K562 (cell line): ENCODE measurements around the gene PITHD1. TPM values are rescaled to one million over a fixed set of nuclear protein-coding genes. Genes with fewer than 3 reads are reported as not detected.

ENCODE experiments used
- CEBPG ChIP-seq, 3 experiments: fragments of 200-800 bp in 1 of 3; sonication (Bioruptor generic) in 1 of 3; sonication (generic) in 1 of 3; formaldehyde crosslinking in 1 of 3; IDR thresholded peaks in 2 of 3; conservative IDR thresholded peaks in 1 of 3; 2 replicates each; pipeline versions ENCODE4 v1.6.1 to v1.8.0; 2016 to 2022; ENCODE audit warnings: missing compliant biosample characterization in 2 of 3, missing genetic modification characterization in 2 of 3, mild to moderate bottlenecking in 1 of 3, missing genetic modification reagents in 1 of 3
- CTBP1 ChIP-seq: fragments of 450-650 bp; IDR thresholded peaks from 2 replicates; pipeline ENCODE4 v1.6.1; 2016; ENCODE audit warnings: borderline replicate concordance
- DIDO1 ChIP-seq: fragments of 450-650 bp; IDR thresholded peaks from 2 replicates; pipeline ENCODE4 v1.6.1; 2016; ENCODE audit warnings: low read depth, missing biosample characterization, missing genetic modification characterization
- ESRRA ChIP-seq: fragments of 450-650 bp; IDR thresholded peaks from 2 replicates; pipeline ENCODE4 v1.6.1; 2014; ENCODE audit warnings: low read depth, mild to moderate bottlenecking, moderate library complexity, borderline replicate concordance
- MEIS2 ChIP-seq: fragments of 450-650 bp; IDR thresholded peaks from 2 replicates; pipeline ENCODE4 v1.6.1; 2014; ENCODE audit warnings: mild to moderate bottlenecking; ENCODE audit not compliant: partially characterized antibody
- PML ChIP-seq: IDR thresholded peaks from 2 replicates; pipeline ENCODE4 v1.6.1; 2012; ENCODE audit warnings: low read length, inconsistent platforms
- POLR2G ChIP-seq: fragments of 200-400 bp; formaldehyde crosslinking; IDR thresholded peaks from 2 replicates; pipeline ENCODE4 v1.6.1; 2017; ENCODE audit warnings: low read depth, mild to moderate bottlenecking, antibody characterized with exemption, low read length, moderate library complexity
- SMC3 ChIP-seq: conservative IDR thresholded peaks from 2 replicates; pipeline ENCODE4 v1.6.1; 2011; ENCODE audit warnings: low read depth, low read length, improper control_type of control experiment; ENCODE audit not compliant: insufficient read depth
- SPI1 ChIP-seq: IDR thresholded peaks from 2 replicates; pipeline ENCODE4 v1.6.1; 2011; ENCODE audit warnings: low read depth, low read length, control low read depth, borderline replicate concordance
- SUPT5H ChIP-seq: fragments of 450-650 bp; IDR thresholded peaks from 2 replicates; pipeline ENCODE4 v1.6.1; 2016
- TBP ChIP-seq: optimal IDR thresholded peaks from 2 replicates; pipeline ENCODE3; 2011; ENCODE audit warnings: low read depth, low read length, improper control_type of control experiment
- TEAD4 ChIP-seq, 2 experiments: sonication (generic) in 1 of 2; formaldehyde crosslinking in 1 of 2; IDR thresholded peaks; 2 replicates each; pipeline versions ENCODE4 v1.6.1 to v1.8.0; 2012 to 2022; ENCODE audit warnings: borderline replicate concordance in 1 of 2, inconsistent platforms in 1 of 2, low read length in 1 of 2, mild to moderate bottlenecking in 1 of 2, missing genetic modification reagents in 1 of 2
- ZNF12 ChIP-seq: sonication (generic); formaldehyde crosslinking; IDR thresholded peaks from 2 replicates; pipeline ENCODE4 v1.4.0; 2020; ENCODE audit warnings: mild to moderate bottlenecking, missing genetic modification reagents
- polyA plus RNA-seq, 8 experiments: library from polyadenylated mRNA; depleted of rRNA in 4 of 8; stranded (reverse) in 5 of 8; unstranded in 3 of 8; fragments of >200 nt; fragmentation: Nextera tagmentation in 2 of 8; fragmentation: Illumina TruSeq in 1 of 8; extraction: Ambion mirVana in 2 of 8; extraction: Trizol in 1 of 8; gene quantifications; 2 replicates each; pipeline versions ENCODE4 v1.2.1 to v1.2.3, GENCODE V29; 2011 to 2014; ENCODE audit warnings: inconsistent platforms in 1 of 8, missing spikeins in 1 of 8
- total RNA-seq, 7 experiments: library from RNA; depleted of rRNA in 6 of 7; stranded (reverse); fragments of >200 nt in 6 of 7; fragmentation: Illumina TruSeq in 2 of 7; extraction: Trizol in 2 of 7; gene quantifications; 2 replicates each; pipeline versions ENCODE4 v1.2.1 to v1.2.3, GENCODE V29; 2011 to 2021; ENCODE audit warnings: low replicate concordance in 1 of 7
- TF ChIP-seq, protein P1 (sequence below), 2 experiments: fragments of 450-650 bp; conservative IDR thresholded peaks; 2 replicates each; pipeline ENCODE4 v1.6.1; 2017; ENCODE audit warnings: mild to moderate bottlenecking in 2 of 2, moderate library complexity in 2 of 2
- TF ChIP-seq, protein P2 (sequence below): fragments of 200-800 bp; sonication (Bioruptor generic); IDR thresholded peaks from 2 replicates; pipeline ENCODE4 v1.6.1; 2017; ENCODE audit warnings: missing genetic modification characterization, missing compliant biosample characterization
- TF ChIP-seq, protein P3 (sequence below), 2 experiments: IDR thresholded peaks; 2 replicates each; pipeline ENCODE4 v1.6.1; 2011; ENCODE audit warnings: borderline replicate concordance in 1 of 2, control low read depth in 1 of 2, low read depth in 1 of 2, low read length in 1 of 2, mild to moderate bottlenecking in 1 of 2, mixed read lengths in 1 of 2, moderate library complexity in 1 of 2; ENCODE audit not compliant: insufficient read depth in 1 of 2, insufficient read length in 1 of 2, poor library complexity in 1 of 2, severe bottlenecking in 1 of 2; ENCODE audit errors: extremely low read depth in 1 of 2
- TF ChIP-seq, protein P4 (sequence below), 2 experiments: IDR thresholded peaks in 1 of 2; conservative IDR thresholded peaks in 1 of 2; 2 replicates each; pipeline ENCODE4 v1.6.1; 2016; ENCODE audit warnings: low read depth in 2 of 2, mild to moderate bottlenecking in 1 of 2, missing compliant biosample characterization in 1 of 2, missing genetic modification characterization in 1 of 2, moderate library complexity in 1 of 2

PITHD1 gene
- total and polyA plus RNA-seq, 9 of the 15 experiments (the other 6 are each of a cell fraction or from before 2014, with no cell fraction given): 46.5 to 175 (median 149) TPM

DNA sequence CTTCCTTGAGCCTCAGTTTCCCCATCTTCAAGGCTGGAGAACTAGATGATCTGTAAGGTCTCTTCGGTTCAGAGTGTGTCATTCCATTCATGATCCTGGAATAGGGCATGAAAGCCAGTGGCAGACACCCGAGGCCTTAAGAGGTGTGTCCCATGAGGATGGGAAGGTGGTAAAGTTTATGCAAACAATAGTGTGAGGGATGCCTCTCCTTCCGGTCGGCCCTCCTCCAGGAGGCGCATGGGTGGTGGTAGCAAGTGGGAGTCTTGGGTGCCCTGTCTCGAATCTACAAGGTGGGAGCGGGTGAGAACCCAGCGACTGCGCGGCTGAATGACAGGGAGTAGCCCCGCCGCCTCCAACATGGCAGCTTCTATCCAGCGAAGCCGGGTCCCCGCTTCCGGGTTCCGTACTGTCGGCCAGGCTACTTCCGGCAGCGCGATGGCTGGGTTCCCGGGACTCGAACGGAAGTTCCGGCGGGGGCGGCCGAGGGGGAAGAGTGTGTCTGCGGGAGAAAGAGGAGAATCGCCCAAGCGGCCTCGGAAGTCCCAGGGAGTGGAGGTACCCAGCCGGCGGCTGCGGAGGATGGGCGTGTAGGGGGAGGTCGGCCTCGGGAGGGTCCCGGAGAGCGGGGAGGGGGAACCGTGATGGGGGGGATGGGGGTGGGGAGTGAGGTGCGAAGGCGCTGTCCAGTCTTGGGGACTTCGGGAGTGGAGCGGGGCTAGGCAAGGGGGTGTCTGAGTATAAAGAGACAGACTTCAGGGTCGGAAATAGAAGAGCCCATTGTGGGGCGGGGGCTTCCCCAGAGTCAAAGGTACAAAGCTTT is 12.7 kb downstream of the PITHD1 start, which contains the start of gene LYPLA2 (continued):
- TF ChIP-seq, protein P1, sequence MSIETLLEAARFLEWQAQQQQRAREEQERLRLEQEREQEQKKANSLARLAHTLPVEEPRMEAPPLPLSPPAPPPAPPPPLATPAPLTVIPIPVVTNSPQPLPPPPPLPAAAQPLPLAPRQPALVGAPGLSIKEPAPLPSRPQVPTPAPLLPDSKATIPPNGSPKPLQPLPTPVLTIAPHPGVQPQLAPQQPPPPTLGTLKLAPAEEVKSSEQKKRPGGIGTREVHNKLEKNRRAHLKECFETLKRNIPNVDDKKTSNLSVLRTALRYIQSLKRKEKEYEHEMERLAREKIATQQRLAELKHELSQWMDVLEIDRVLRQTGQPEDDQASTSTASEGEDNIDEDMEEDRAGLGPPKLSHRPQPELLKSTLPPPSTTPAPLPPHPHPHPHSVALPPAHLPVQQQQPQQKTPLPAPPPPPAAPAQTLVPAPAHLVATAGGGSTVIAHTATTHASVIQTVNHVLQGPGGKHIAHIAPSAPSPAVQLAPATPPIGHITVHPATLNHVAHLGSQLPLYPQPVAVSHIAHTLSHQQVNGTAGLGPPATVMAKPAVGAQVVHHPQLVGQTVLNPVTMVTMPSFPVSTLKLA (conservative IDR thresholded peaks at IDR 0.05): peak; percentile 84 to 86
- TF ChIP-seq CTBP1 (peak; percentile 31; the same call in 1 of the 2 replicates), DIDO1 (tag) (peak; percentile 79; the same call in 1 of the 2 replicates), SPI1 (peak; percentile 53; the same call in 1 of the 2 replicates), SUPT5H (peak; percentile 84), TBP (peak; percentile 68), MEIS2 (peak; percentile 63), ESRRA (peak; percentile 29; the same call in 1 of the 2 replicates), CEBPG (CRISPR knock-in tag; IDR thresholded peaks at IDR 0.05) (no peak), CEBPG (tag; conservative IDR thresholded peaks at IDR 0.05 in 1 of 2, IDR thresholded peaks at IDR 0.05 in 1 of 2) (no peak), TEAD4 (IDR thresholded peaks at IDR 0.05; ENCODE audit: low read length) (peak; percentile 31; the same call in 1 of the 2 replicates), TEAD4 (CRISPR knock-in tag; IDR thresholded peaks at IDR 0.05; ENCODE audit: borderline replicate concordance) (no peak), POLR2G (peak; percentile 93), SMC3 (0 out of 2 replicates have a peak, but pooled peaks have one; percentile 1), PML (0 out of 2 replicates have a peak, but pooled peaks have one; percentile 33), ZNF12 (CRISPR knock-in tag) (peak; percentile 43; the same call in 1 of the 2 replicates)
- TF ChIP-seq, protein P2, sequence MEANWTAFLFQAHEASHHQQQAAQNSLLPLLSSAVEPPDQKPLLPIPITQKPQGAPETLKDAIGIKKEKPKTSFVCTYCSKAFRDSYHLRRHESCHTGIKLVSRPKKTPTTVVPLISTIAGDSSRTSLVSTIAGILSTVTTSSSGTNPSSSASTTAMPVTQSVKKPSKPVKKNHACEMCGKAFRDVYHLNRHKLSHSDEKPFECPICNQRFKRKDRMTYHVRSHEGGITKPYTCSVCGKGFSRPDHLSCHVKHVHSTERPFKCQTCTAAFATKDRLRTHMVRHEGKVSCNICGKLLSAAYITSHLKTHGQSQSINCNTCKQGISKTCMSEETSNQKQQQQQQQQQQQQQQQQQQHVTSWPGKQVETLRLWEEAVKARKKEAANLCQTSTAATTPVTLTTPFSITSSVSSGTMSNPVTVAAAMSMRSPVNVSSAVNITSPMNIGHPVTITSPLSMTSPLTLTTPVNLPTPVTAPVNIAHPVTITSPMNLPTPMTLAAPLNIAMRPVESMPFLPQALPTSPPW (CRISPR knock-in tag): peak; percentile 95
- TF ChIP-seq, protein P3, sequence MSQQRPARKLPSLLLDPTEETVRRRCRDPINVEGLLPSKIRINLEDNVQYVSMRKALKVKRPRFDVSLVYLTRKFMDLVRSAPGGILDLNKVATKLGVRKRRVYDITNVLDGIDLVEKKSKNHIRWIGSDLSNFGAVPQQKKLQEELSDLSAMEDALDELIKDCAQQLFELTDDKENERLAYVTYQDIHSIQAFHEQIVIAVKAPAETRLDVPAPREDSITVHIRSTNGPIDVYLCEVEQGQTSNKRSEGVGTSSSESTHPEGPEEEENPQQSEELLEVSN (IDR thresholded peaks at IDR 0.05; ENCODE audit: borderline replicate concordance in 1 of 2, extremely low read depth in 1 of 2, insufficient read depth in 1 of 2, insufficient read length in 1 of 2, low read depth in 1 of 2, low read length in 1 of 2, poor library complexity in 1 of 2, severe bottlenecking in 1 of 2): peak in 1 of 2 experiments; percentile 46
- TF ChIP-seq, protein P4, sequence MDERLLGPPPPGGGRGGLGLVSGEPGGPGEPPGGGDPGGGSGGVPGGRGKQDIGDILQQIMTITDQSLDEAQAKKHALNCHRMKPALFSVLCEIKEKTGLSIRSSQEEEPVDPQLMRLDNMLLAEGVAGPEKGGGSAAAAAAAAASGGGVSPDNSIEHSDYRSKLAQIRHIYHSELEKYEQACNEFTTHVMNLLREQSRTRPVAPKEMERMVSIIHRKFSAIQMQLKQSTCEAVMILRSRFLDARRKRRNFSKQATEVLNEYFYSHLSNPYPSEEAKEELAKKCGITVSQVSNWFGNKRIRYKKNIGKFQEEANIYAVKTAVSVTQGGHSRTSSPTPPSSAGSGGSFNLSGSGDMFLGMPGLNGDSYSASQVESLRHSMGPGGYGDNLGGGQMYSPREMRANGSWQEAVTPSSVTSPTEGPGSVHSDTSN (CRISPR knock-in tag; IDR thresholded peaks at IDR 0.05; ENCODE audit: low read depth): no peak
- TF ChIP-seq, protein P4 (tag; conservative IDR thresholded peaks at IDR 0.05; ENCODE audit: low read depth): peak; percentile 52; the same call in 1 of the 2 replicates
